GM21381 (cell line): ENCODE data around the gene EXOC4.

Experiments
- ATAC-seq: cut with Tn5 transposase; IDR thresholded peaks from one replicate; pipeline ENCODE4 v1.9.1; 2021; ENCODE audit warnings: mild to moderate bottlenecking, moderate library complexity; ENCODE audit not compliant: unreplicated experiment

EXOC4 gene

GRCh38 chr7:133654547-133654946, 401.7 kb downstream of the EXOC4 start:
- no peak for ATAC-seq

DNA sequence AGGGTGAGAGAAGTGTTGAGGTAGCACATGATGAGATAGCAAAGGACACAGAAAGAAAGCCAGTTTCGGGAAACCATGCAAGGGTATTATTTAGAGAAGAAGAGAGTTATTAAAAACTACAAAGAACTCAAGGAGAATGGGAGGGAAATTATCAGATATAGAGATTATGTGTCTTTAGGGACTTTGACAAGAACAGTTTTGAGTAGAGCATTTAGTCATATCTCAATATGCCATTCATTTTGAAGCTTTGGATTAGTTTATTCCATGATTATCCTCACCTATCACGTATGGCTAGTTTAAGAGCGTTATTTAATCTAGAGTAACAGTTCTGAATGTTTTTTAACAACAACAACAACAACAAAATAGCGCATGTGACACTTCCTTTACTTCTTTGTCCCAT, 409.4 kb downstream of the EXOC4 start:
- no peak for ATAC-seq

GRCh38 chr7:133662830-133663229, 410.0 kb downstream of the EXOC4 start:
- ATAC-seq = no peak

DNA sequence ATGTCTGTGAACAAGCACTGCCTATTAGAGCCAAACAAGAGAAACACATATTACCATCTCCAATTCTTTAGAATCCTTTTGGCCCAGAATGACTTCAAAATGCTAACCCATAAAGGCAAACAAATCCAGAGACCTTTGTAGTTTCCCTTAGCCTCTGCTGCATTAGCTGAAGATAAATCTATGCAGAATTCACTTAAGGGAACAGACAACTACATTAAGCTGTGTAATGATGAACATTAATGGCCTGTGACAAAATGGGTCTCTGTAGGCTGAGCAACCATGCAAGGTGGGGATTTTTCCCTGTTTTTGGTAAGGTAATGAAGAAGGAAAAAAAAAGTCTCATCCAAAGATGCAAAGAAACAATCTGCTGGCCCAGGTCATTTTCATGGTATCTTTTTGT, 411.6 kb downstream of the EXOC4 start:
- no peak for ATAC-seq

DNA sequence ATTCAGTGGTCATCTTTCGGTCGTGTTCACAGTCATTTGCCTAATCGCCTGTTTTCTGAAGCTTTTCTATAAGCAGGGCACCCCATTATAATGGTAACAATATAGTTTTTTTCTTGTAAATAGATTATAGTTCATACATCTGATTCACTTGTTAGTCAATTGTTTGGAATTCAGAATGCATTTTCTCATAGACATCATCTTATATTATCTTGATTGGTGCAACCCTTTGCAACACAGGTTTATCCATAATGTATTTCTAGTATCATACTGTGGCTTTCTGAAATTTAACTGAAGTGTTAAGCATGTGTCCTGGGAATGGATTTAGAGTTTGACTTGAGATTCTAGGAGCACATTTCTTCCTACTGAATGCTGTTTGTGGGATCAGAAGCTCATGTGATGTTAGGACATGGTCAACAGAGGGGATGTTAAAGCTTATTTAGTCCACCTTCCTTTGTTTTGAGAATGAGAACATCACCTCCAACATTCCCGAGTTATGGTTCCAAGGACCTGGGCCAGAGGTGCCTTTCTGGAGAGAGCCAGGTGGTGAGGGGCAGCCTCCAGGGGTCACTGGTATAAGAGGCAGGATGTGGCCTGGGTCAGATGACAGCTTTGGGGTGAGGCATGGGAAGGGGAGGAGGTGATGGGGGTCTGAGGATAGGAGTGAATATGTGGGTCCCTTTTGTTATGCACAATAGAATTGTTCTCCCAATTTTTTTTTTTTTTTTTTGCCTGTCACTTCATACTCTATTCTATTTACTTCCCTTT, 415.6 kb downstream of the EXOC4 start:
- no peak for ATAC-seq

DNA sequence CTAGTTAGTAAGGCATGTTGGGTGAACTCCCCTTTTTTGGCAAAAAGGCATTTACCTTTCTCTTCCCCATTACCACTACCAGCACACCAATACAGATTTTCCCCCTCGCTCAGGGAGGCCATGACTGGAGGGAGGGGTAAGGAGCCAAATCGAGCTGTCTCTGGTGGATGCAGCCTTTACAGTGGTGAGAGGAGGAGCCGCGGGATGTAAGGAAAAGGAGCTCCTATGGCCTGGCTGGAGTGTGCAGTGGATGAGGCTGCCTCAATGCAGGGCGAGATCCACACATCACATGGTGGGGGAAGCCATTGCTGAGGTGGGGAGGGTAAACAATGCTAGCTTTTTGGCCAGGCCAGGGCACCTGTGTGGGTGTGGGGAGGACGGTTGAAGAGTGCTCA, 416.2 kb downstream of the EXOC4 start:
- ATAC-seq = no peak

DNA sequence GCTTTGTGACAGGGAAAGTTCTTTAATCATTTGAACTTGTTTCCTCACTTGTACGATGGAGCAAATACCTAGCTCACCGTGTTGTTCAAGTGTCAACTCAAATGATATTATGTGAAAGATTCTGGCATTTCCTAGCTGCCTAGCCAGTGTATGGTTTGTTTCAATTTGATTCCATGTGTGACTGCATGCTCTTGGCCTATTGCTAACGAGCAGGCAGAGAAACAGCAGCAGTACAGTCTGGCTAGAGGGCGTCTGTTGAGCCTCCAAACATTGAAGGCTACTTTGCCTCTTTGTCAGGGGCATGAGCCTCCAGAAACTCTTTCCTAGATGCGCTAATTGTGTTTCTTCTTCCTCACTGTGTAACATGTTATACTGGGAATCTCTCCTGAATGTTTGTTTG, 417.4 kb downstream of the EXOC4 start:
- no peak for ATAC-seq

DNA sequence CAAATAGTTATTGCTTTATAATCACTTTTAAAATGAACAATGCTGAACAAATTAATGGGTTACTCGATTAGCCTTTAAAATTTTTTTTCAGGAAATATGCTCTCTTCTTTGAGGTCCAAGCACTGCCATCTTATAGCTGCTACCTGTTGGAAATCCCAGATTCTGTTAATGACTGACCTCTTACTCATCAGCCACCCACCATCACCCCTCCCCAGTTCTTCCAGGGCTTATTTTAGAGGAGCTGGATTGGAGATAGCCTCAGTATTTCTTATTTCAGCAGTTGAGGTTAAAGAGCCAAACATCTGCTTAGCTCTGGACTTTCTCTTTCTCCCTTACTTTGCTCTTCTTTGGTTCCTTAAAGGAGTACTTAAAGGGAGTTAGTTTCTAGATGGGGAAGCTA, 420.0 kb downstream of the EXOC4 start:
- no peak for ATAC-seq

DNA sequence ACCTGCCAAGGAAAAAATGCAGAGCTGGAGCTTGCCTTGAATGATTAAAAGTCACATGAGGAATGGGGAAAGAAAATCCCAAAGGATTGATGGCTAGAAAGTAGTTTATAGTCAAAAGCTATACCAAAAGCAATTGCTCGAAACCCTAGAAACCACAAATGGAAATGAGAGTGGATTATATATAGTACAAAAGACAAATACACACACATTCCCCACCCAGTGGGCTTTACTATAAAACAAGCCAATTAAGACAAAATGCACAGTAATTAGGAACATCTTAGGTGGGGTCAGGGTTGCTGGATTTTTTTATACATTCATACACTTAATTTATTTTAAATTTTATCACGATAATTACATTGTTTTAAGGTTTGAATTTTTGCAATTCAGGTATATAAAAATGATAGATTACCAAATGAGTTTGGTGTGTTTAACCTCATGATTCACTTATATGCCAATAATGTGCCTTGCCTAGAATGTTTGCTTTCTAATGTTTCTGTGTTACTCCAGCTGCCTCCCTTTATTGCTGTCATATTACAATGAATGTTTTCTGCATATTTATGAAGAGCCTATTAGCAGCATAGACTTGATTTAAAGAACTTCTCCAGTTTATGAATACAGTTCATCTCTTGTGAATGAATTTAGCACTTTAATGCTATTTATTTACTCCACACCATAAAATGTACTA, 421.3 kb downstream of the EXOC4 start:
- no peak for ATAC-seq

- ATAC-seq = no peak
Measured at GRCh38 chr7:133675510-133676218, 422.8 kb downstream of the EXOC4 start.

DNA sequence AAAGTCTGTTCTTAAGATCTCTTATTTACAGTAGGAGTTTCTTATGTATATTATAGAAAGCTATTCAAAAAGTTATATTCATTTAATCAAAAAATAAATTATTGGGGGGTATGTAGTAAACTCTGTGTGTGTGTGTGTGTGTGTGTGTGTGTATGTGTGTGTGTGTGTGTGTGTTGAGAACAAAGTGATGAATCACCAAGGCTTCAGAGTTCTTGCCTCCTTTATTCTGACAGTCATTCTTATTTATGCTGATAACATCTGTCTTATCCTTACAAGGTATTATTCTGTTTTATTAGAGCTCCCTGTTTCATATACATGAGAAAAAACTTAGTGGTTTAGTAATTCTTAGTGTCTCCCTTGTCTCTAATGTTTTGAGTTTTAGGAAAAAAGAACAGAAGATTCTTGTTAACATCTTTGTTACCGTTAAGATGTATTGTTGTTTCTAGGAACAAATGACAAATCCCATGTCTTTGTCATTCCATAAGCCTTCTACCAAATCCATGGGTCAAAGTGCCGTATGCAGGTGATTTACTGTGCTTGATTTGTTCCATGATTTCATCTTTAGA, 424.0 kb downstream of the EXOC4 start:
- ATAC-seq = no peak

- ATAC-seq = no peak
Measured at GRCh38 chr7:133678137-133678814, 425.4 kb downstream of the EXOC4 start.

GRCh38 chr7:133679977-133680376, 427.1 kb downstream of the EXOC4 start:
- no peak for ATAC-seq

DNA sequence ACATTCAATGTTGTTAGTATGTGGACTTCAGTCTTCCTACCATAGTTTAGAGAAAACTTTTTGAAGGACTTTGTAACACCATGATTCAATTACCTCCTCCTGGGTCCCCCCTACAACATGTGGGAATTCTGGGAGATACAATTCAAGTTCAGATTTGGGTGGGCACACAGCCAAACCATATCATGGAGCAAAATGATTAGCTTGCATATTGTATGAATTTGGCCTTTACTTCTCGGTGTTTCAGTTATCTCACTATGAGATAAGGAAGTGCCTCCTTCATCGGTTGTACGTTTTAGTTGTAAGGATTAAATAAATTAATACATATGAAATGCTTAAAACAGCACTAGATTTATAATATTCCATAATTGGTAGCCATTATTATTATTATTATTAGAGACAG, 428.7 kb downstream of the EXOC4 start:
- no peak for ATAC-seq

GRCh38 chr7:133682364-133683181, 429.7 kb downstream of the EXOC4 start:
- ATAC-seq = no peak

- ATAC-seq = no peak
Measured at GRCh38 chr7:133683182-133683454, 430.2 kb downstream of the EXOC4 start.

DNA sequence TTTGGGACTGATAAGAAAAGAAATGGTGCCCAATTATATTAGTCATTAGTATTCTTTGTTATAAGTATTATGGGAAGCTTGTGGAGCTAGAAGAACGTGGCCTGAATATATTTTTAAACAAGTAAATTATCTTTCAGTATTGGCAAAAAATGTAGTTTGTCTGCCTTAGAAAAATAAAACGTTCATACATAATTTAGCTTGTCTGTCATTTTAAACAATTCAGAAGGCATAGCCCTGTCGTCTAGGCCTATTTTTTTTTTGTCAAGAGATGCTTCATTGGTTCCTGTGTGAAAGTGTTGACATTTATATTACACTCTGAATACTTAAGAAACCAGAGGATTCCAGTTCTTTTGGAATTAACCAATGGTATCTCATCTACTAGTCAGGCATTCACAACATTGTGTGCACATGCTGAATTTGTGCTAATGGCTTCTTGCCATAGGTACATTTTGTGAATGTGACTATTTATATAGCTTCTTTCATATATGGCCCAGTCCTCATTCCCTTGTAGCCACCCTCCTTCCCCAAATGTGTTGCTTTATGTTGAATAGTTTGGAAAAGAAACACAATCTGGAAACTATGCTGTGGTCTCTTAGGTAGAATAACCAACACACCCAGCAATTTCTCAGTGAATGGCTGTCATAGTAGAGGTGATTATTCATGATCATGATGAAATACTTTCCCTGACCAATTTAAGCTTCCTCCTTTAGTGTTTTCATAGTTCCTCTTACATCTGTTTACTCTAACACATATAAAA, 435.8 kb downstream of the EXOC4 start:
- ATAC-seq = no peak

DNA sequence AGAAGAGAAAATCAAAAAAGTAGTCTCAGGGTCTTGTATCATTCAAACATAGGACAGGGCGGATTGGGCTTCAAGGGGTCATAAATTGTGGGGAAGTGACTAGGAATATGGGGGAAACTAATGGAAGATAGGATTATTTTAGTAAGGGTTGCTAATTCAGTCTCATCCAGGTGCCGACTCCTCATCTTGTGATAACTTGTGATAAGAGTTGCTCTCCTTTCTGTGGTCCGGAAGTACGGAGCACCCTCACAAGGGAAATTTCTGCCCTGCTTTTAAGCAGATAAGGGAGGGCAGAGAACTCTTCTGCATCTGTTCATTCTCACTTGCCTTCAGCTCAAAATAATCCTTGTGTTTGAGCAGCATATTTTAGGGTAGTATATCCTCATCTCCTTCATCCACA, 437.9 kb downstream of the EXOC4 start:
- no peak for ATAC-seq

DNA sequence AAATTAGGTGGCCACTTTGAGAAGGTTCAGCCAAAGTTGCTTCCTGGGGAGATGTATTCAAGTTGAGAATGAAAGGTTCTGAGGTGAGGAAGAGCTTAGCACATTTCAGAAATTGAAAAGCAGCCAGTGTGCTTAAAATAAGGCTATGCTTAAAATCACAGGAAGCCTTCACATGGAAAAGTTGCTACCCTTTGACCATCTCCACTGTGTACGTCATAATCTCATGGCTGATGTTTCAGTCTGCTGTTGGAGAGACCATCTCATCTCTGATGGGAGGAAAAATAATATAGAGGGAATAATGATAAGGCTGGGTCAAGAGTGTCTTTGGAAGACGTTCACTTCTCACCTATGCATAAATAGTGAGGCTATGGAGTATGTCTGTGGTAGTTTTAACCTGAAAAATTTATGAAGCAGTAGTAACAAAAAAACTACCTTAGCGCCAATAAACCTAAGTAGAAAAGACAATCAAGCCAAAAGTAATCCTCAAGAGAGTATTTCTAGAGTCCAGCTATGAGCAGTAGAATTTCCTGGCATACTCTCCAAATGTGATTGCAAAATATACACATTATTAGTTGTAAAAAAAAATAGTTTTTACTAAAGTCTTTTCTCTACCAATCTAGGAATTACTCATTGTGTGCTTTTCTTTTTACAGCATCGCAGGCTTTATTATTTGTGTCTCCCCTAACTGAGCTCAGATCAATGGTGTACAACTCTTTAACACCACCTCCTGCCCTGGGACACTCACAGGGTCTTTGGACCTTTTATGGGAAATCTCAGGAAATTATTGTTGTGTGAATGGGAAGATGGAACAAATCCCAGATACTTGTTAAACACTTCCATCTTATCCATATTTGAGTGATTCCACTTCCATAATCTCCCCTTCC, 439.1 kb downstream of the EXOC4 start:
- ATAC-seq = no peak
